Measurements from ENCODE around the gene GPR137. TPM values are rescaled to one million over a fixed set of nuclear protein-coding genes. Genes with fewer than 3 reads are reported as not detected.

The GPR137 gene
- total RNA-seq, 1 donor from 2014 or later: 9.7 TPM

DNA sequence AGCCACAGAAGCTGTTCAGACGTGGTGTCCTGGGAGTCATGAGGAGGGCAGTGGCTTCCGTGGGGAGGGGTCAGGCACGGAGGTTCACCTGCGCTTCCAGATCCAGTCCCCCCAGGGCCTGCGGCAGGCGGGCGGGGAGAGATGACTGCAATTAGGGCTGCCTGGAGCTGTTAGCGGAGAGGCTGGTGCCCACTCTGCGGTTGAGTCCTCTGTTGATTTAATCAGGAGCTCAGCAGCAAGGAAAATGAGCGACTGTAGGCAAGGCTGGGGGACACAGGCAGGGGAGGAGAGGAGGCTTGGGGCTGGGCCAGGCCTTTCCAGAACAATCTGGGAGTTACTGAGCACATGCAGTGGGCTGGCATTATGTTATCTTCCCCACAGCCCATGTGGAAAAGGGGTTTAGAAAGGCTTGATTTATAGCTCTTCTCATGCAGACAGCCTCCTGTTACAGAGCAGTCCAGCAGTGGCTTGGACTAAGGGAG is 21.2 kb upstream of the GPR137 start:
- no peak for DNase-seq

- DNase-seq: no peak
These were observed 20.2 kb upstream of the GPR137 start for GRCh38 chr11:64265176-64266160.

DNA sequence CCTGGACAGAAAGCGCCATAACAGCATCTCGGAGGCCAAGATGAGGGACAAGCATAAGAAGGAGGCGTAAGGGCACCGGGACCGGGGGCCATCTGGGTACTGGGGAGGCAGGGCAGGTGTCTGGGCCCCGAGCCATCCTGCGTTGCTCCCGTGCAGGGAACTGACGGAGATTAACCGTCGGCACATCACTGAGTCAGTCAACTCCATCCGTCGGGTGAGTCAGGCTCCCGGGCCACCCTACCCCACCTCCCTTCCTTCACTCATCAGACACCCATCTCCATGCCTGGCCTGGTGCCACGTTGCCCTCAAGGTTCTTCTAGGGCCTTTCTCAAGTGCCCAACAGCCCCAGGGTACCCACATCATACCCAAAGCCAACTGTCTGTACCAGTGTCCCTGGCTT is 19.3 kb upstream of the GPR137 start:
- DNase-seq: no peak

DNA sequence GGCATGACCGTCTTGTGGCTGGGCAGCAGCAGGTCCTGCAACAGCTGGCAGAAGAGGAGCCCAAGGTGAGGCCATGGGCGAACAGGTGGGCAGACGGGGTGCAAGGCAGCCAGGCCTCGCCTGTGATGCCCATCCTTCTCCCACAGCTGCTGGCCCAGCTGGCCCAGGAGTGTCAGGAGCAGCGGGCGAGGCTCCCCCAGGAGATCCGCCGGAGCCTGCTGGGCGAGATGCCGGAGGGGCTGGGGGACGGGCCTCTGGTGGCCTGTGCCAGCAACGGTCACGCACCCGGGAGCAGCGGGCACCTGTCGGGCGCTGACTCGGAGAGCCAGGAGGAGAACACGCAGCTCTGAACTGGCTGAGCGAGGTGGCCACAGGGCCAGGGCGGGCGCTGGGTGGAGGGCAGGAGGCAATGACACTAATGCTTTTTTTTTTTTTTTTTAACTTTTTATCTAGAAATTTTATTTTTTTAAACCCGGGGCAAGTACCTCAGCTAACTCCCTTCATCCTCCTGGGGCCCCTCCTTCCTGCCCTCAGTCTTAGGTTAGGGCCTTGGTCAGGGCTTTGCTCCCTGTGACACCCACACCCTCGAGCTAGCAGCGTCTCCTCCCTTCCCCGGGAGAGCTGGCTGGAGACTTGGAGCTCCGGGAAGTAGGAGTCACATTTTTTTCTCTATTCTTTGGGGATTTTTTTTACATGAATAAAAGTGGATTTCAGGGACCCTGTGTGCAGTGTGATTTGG is 18.3 kb upstream of the GPR137 start:
- DNase-seq: no peak

GRCh38 chr11:64268025-64268892 is 17.4 kb upstream of the GPR137 start:
- no peak for DNase-seq

DNA sequence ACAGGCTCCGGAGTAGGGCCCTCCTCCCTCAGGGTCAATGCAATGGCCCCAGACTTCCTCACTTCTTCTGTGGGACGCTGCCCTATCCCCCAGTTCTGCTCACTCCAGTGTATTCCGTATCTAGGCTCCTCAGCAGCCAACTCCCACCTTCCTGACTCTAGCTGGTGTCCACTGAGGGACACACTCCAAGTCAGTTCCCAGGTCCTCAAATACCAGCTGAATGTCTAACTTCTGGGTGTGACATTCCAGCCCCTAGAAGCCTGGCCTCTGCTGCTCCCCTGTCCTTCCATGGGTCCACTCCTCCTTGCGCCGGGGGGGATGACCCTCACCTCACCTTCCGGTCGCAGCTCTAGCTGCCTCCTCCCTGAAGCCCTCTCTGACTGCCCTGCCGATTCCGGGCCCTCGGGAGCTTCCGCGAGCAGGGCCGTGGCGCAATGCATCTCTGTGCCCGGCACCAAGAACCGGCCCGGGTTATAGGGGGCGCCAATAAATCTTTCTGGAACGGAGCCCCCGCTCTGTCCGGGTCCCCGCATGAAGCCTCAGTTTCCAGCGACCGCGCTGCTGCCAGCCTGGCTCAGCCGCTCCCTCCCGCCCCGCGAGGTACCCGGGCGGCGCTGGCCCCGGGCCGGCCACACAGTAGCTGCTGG is 16.6 kb upstream of the GPR137 start:
- no peak for DNase-seq

- DNase-seq: peak; percentile 99
These were observed 16.0 kb upstream of the GPR137 start for GRCh38 chr11:64269540-64270220.

DNA sequence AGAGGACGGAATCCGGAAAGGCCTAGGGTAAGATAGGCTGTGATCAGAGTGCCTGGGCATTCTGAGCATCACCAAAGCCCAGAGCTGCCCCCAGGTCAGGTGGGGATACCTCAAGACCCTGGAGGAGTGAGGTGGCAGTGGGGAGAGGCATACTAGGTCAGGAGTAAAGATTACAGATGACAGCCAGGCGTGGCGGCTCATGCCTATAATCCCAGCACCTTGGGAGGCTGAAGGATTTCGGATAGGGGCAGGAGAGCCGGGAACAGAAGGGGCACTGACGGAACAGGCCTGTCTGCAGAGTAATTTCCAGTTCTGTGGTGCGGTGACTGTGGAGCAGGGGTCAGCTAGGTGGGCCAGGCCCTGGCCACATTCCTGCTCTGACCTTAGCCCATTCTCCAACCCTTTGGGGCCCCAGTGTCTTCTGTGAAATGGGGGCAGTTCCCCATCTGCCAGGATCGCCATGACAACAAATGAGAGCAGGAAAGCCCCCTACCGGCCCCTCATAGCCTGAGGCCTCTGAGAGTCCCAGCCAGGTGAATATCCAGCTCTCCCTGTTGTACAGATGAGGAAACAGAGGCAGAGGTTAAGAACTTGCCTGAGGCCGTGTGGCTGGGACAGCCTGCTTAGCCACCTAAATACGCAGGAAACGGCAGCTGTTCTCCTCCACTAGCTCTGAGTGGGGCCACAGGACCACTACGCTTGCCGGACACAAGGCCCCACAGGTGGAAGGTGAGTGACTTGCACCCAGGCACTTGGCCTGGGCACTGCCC is 10.4 kb upstream of the GPR137 start:
- no peak for DNase-seq

- no peak for DNase-seq
These were observed 9.8 kb upstream of the GPR137 start for GRCh38 chr11:64275841-64276240.

DNA sequence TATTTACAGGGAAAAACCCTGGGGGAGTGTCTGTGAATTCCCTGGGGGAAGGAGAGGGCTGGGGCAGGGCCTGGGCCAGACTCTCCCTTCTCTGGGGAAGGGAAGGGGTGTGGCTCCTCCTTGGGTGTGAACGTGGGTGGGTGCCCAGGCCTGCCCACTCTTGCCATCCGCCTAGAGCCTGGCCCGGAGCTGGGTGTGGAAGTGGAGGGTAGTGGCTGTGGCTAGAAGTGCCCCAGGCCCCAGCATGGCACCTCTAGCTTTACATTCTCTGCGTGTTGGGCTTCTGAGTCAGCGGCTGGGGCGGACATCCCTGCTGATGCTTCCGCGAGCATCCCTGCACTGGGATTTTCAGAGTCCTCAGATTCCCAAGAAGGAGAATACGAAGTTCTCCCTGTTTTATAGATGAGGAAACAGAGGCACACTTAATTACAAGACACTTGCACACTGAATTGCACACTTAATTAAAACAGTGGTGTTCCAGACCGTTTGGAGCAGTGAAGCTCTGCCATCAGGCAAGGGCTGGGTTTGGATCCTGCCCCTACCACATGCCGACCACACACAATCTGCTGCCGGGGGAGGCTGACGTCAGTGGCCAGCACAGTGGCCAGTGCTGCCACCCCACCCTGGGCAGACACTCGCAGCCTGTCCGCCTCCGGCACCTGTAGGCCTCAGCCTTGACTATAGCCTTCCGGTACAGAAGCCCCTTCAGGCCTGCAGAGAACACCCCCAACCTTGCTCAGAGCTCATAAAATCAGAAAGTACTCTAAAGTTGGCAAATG is 8.8 kb upstream of the GPR137 start:
- no peak for DNase-seq

DNA sequence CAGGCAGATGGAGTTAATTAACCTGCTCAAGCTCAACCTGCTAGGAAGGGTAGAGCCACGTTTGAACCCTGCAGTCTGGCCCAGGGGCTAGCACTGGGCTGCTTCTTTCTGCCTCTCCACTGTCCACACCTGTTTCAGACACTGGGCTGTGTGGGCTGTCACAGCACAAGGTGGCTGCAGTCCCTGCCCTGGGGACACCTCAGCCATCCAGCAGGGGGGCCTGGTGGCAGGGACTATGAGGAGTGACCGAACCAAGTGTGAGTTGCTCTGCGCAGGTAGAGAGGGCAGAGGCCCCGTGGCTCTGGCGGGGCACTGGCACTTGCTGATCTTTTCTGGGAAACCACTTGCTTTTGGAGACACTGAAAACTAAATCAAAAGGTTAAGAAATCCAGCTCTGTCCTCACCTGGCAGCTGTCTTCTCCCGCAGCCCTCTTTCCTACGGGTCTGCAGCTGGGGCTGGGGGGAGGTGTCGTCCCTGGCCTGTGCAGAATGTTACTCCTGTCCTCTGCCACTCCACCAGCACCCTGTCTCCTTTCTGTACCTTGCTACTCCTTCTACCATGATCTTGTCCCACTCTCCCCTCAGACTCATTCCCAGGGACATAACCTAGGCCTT is 7.0 kb upstream of the GPR137 start:
- no peak for DNase-seq

DNA sequence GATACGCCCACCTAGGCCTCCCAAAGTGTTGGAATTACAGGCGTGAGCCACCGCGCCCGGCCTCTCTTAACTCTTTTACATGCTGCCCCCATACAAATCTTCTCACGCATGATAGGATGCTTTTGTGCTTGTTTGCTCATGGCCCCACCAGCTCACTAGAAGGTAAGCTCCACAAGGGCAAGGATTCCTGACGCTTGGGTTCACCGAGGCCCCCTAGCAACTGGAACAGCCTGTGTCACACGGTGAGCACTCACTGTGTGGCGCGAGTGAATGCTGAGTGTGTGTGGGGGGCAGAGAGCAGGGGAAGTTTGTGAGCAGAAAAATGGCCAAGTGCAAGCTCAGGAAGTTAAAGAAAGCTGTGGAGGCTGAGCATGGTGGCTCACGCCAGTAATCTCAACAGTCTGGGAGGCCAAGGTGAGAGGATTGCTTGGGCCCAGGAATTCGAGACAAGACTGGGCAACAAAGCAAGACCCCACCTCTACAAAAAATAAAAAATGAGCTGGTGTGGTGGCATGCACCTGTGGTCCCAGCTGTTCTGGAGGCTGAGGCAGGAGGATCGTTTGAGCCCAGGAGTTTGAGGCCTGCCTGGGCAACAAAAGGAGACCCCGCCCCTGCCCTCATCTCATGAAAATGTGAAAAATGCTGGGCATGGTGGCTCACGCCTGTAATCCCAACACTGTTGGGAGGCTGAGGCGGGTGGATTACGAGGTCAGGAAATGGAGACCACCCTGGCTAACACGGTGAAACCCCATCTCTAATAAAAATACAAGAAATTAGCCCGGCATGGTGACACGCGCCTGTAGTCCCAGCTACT is 3.5 kb upstream of the GPR137 start:
- no peak for DNase-seq

DNA sequence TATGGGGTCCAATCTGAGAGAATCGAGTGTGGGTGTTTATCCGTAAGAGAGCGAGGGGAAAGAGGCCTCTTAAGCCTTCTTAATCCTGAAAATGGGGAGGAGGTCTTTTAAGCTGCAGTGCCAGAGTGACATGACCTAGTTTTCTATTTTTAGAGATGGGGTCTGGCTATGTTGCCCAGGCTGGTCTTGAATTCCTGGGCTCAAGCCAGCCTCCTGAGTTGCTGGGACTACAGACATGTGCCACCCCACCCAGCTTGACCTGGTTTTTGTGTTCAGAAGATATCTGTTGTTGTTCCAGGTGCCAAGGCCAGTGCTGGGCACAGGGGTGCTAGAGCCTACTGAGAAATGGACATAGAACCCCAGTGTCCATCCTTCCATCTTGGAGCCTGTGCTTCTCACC is 2.6 kb upstream of the GPR137 start:
- DNase-seq: no peak

- peak; percentile 96 for DNase-seq
These were observed 1.3 kb upstream of the GPR137 start, which contains the start of gene BAD for GRCh38 chr11:64284048-64284961. Gene BAD (minus strand): TSS chr11:64284665. CDS start chr11:64284368, 297 bp downstream.

- DNase-seq: no peak
These were observed 495 bp downstream of the GPR137 start for GRCh38 chr11:64285885-64286800.

GRCh38 chr11:64286801-64287159 is 1.1 kb downstream of the GPR137 start:
- DNase-seq: no peak

Measured in occipital lobe (tissue), 2 donors.